Nephron (organoid): ENCODE measurements around the gene DDX54.

ENCODE experiments used
- H3K27ac Mint-ChIP-seq, 3 experiments: 2 replicates each; pipeline ENCODE4 v1.8.0; 2020; ENCODE audit warnings: mixed read lengths in 3 of 3, mild to moderate bottlenecking in 2 of 3, moderate library complexity in 1 of 3
- H3K27me3 Mint-ChIP-seq: 2 replicates; pipeline ENCODE4 v1.8.0; 2021; ENCODE audit warnings: low read depth, mild to moderate bottlenecking, moderate library complexity, mixed read lengths
- H3K36me3 Mint-ChIP-seq: 2 replicates; pipeline ENCODE4 v1.8.0; 2020; ENCODE audit warnings: low read depth, mixed read lengths
- H3K4me1 Mint-ChIP-seq: 2 replicates; pipeline ENCODE4 v1.8.0; 2020; ENCODE audit warnings: mixed read lengths
- H3K4me3 Mint-ChIP-seq, 3 experiments: 2 replicates each; pipeline ENCODE4 v1.8.0; 2020; ENCODE audit warnings: mild to moderate bottlenecking in 3 of 3, mixed read lengths in 3 of 3, moderate library complexity in 2 of 3
- H3K9me3 Mint-ChIP-seq: 2 replicates; pipeline ENCODE4 v1.8.0; 2020; ENCODE audit warnings: mixed read lengths
- TF ChIP-seq, protein P1 (sequence below), 3 experiments: fragments of 200-600 bp; sonication (generic); IDR thresholded peaks; one replicate each; pipeline ENCODE4 v1.5.0; 2021; ENCODE audit warnings: antibody characterized with exemption in 3 of 3; ENCODE audit not compliant: unreplicated experiment in 3 of 3

DDX54 gene

DNA sequence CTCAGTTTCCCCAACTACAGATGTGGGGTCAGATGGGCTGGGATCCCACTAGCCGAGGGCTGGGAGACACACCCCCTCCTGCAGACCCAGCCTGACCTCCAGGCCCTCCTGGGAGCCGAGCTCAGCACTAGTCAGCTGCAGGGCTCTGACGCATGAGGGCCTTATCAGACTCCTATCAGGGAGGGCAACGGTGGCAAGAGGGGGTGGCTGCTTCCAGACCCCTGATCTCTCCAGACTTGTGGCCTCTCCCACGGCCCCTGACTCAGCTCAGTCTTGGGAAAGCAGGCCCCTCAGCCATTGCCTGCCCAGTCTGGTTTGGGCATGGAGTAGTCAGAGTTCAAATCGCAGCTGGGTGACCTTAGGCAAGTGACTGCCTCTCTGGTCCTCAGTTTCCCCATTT is 52.2 kb downstream of the DDX54 start:
- TF ChIP-seq, protein P1, sequence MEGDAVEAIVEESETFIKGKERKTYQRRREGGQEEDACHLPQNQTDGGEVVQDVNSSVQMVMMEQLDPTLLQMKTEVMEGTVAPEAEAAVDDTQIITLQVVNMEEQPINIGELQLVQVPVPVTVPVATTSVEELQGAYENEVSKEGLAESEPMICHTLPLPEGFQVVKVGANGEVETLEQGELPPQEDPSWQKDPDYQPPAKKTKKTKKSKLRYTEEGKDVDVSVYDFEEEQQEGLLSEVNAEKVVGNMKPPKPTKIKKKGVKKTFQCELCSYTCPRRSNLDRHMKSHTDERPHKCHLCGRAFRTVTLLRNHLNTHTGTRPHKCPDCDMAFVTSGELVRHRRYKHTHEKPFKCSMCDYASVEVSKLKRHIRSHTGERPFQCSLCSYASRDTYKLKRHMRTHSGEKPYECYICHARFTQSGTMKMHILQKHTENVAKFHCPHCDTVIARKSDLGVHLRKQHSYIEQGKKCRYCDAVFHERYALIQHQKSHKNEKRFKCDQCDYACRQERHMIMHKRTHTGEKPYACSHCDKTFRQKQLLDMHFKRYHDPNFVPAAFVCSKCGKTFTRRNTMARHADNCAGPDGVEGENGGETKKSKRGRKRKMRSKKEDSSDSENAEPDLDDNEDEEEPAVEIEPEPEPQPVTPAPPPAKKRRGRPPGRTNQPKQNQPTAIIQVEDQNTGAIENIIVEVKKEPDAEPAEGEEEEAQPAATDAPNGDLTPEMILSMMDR (IDR thresholded peaks at IDR 0.05; ENCODE audit: unreplicated experiment in 3 of 3), result no peak
- H3K4me3 Mint-ChIP-seq, result no peak overlapping the region
- H3K4me1 Mint-ChIP-seq, result no peaks in the 10 kb centered on the region
- H3K9me3 Mint-ChIP-seq, result no peaks in the 10 kb centered on the region
- no peak overlapping the region for H3K27ac Mint-ChIP-seq
- peaks cover 61% of the 10 kb centered on the region for H3K27me3 Mint-ChIP-seq
- H3K36me3 Mint-ChIP-seq, result no peaks in the 10 kb centered on the region

DNA sequence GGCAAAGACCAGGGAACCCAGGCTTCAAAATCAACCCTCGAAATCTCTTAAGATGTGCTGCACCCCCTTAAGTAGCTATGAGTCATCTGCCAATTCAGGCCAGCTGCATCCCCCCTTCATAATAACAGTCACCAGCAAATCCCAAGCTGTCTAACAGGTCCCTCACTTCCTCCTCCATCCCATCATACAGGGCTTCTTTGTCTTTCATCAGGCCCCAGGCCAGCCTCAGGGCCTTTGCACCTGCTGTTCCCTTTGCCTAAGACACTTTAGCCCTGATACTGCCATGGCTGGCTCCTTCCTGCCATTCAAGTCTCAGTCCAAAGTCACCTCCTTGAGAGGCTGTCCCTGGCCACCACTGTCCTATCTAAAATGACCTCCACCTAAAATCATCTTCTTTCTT is 53.7 kb downstream of the DDX54 start:
- Mint-ChIP-seq H3K27ac (no peak overlapping the region), H3K4me1 (no peaks in the 10 kb centered on the region), H3K36me3 (no peaks in the 10 kb centered on the region), H3K9me3 (no peaks in the 10 kb centered on the region), H3K27me3 (peaks cover 49% of the 10 kb centered on the region), H3K4me3 (no peak overlapping the region)
- TF ChIP-seq, protein P1 (IDR thresholded peaks at IDR 0.05; ENCODE audit: unreplicated experiment in 3 of 3), result no peak

GRCh38 chr12:113130457-113131135 is 54.7 kb downstream of the DDX54 start:
- Mint-ChIP-seq H3K36me3 (no peaks in the 10 kb centered on the region), H3K9me3 (peaks cover 1% of the 10 kb centered on the region), H3K27me3 (peaks cover 40% of the 10 kb centered on the region), H3K27ac (no peak overlapping the region), H3K4me1 (no peaks in the 10 kb centered on the region), H3K4me3 (no peak overlapping the region)
- TF ChIP-seq, protein P1 (IDR thresholded peaks at IDR 0.05; ENCODE audit: unreplicated experiment in 3 of 3), result peak in 1 of 3 experiments; percentile 17

- Mint-ChIP-seq H3K27me3 (peaks cover 33% of the 10 kb centered on the region), H3K4me3 (no peak overlapping the region), H3K9me3 (peaks cover 3% of the 10 kb centered on the region), H3K27ac (no peak overlapping the region), H3K36me3 (no peaks in the 10 kb centered on the region), H3K4me1 (no peaks in the 10 kb centered on the region)
- TF ChIP-seq, protein P1 (IDR thresholded peaks at IDR 0.05; ENCODE audit: unreplicated experiment in 3 of 3), result no peak
Measured at GRCh38 chr12:113129664-113130456, 55.4 kb downstream of the DDX54 start.

- H3K4me3 Mint-ChIP-seq, result no peak overlapping the region
- no peaks in the 10 kb centered on the region for H3K4me1 Mint-ChIP-seq
- peaks cover 27% of the 10 kb centered on the region for H3K27me3 Mint-ChIP-seq
- H3K27ac Mint-ChIP-seq, result no peak overlapping the region
- peaks cover 8% of the 10 kb centered on the region for H3K9me3 Mint-ChIP-seq
- H3K36me3 Mint-ChIP-seq, result no peaks in the 10 kb centered on the region
- TF ChIP-seq, protein P1 (IDR thresholded peaks at IDR 0.05; ENCODE audit: unreplicated experiment in 3 of 3), result no peak
Measured at GRCh38 chr12:113128802-113129663, 56.2 kb downstream of the DDX54 start.
